IMR-90 (cell line): ENCODE data around the gene ZNF768. TPM values are rescaled to one million over a fixed set of nuclear protein-coding genes. Genes with fewer than 3 reads are reported as not detected.

Experiments
- ATAC-seq: fragments of 200-7000 bp; cut with Tn5 transposase; 2 replicates; pipeline ENCODE4 v1.9.1; 2020; ENCODE audit warnings: low read depth, mild to moderate bottlenecking, moderate library complexity
- BruUV-seq: library from RNA; stranded (reverse); fragments of 400-500 nt; replicated peaks from 2 replicates; lab custom pipeline; 2021; lab: Mats Ljungman, UMichigan
- CTCF ChIA-PET: fragments of 300-600 bp; formaldehyde crosslinking; extraction: SDS; loops from one replicate; lab custom pipeline; 2021; ENCODE audit warnings: antibody characterized with exemption; lab: Yijun Ruan, JAX
- POLR2A ChIA-PET: fragments of 300-600 bp; sonication (Branson Sonifier 250); formaldehyde crosslinking; loops from one replicate; lab custom pipeline; 2022; ENCODE audit warnings: antibody characterized with exemption; ENCODE audit not compliant: unreplicated experiment; lab: Charles Lee
- DNase-seq: peaks from one replicate; pipeline ENCODE4 v3.0.0; 2013
- H2AFZ ChIP-seq: replicated peaks from 2 replicates; pipeline ENCODE3; 2013; ENCODE audit warnings: low read length, mild to moderate bottlenecking; ENCODE audit not compliant: poor library complexity
- H2AK5ac ChIP-seq: 2 replicates; pipeline ENCODE4 v1.6.1; 2013; ENCODE audit warnings: low read depth, low read length, inconsistent platforms
- H2AK9ac ChIP-seq: replicated peaks from 2 replicates; pipeline ENCODE3; 2013; ENCODE audit warnings: mild to moderate bottlenecking, low read depth, low read length, moderate library complexity; ENCODE audit not compliant: poor library complexity
- H2BK120ac ChIP-seq: 2 replicates; pipeline ENCODE4 v1.6.1; 2013; ENCODE audit warnings: low read depth, low read length, inconsistent platforms
- H2BK15ac ChIP-seq: 3 replicates; pipeline ENCODE4 v1.6.1; 2013; ENCODE audit warnings: low read depth, low read length, inconsistent platforms
- H2BK20ac ChIP-seq: 2 replicates; pipeline ENCODE4 v1.6.1; 2013; ENCODE audit warnings: low read depth, mild to moderate bottlenecking, inconsistent platforms, low read length, moderate library complexity
- H2BK5ac ChIP-seq: 2 replicates; pipeline ENCODE4 v1.6.1; 2013; ENCODE audit warnings: mild to moderate bottlenecking, low read depth, low read length, inconsistent platforms; ENCODE audit not compliant: poor library complexity, severe bottlenecking
- H3K14ac ChIP-seq: replicated peaks from 2 replicates; pipeline ENCODE4 v1.6.1; 2013; ENCODE audit warnings: low read depth, low read length, inconsistent platforms
- H3K18ac ChIP-seq: 2 replicates; pipeline ENCODE4 v1.6.1; 2013; ENCODE audit warnings: low read depth, low read length, control low read depth
- H3K23ac ChIP-seq: 2 replicates; pipeline ENCODE4 v1.6.1; 2013; ENCODE audit warnings: low read depth, low read length, inconsistent platforms
- H3K27ac ChIP-seq: 2 replicates; pipeline ENCODE4 v1.5.1; 2013; ENCODE audit warnings: mild to moderate bottlenecking, control low read depth, low read length; ENCODE audit not compliant: insufficient read depth
- H3K27me3 ChIP-seq: 2 replicates; pipeline ENCODE4 v1.6.1; 2013; ENCODE audit warnings: low read length; ENCODE audit not compliant: control insufficient read depth, insufficient read depth
- H3K36me3 ChIP-seq: 2 replicates; pipeline ENCODE4 v1.6.1; 2013; ENCODE audit warnings: low read length, mixed read lengths; ENCODE audit not compliant: control insufficient read depth, insufficient read depth
- H3K4ac ChIP-seq: 2 replicates; pipeline ENCODE4 v1.6.1; 2013; ENCODE audit warnings: low read depth, low read length, inconsistent platforms
- H3K4me1 ChIP-seq: 2 replicates; pipeline ENCODE4 v1.6.1; 2013; ENCODE audit warnings: low read length, mixed read lengths; ENCODE audit not compliant: control insufficient read depth, insufficient read depth
- H3K4me2 ChIP-seq: 2 replicates; pipeline ENCODE4 v1.6.1; 2013; ENCODE audit warnings: low read depth, mild to moderate bottlenecking, control low read depth, low read length, moderate library complexity
- H3K4me3 ChIP-seq: 2 replicates; pipeline ENCODE4 v1.5.1; 2013; ENCODE audit warnings: low read depth, mild to moderate bottlenecking, control low read depth, low read length, moderate library complexity; ENCODE audit not compliant: insufficient read depth
- H3K56ac ChIP-seq: 2 replicates; pipeline ENCODE4 v1.6.1; 2013; ENCODE audit warnings: low read length, inconsistent platforms; ENCODE audit not compliant: insufficient read depth; ENCODE audit errors: extremely low read depth
- H3K79me1 ChIP-seq, 2 experiments: 2 replicates each; pipeline ENCODE4 v1.6.1; 2013; ENCODE audit warnings: low read length in 2 of 2, inconsistent platforms in 1 of 2, low read depth in 1 of 2
- H3K9ac ChIP-seq: 2 replicates; pipeline ENCODE4 v1.6.1; 2013; ENCODE audit warnings: low read depth, low read length, control low read depth
- H3K9me1 ChIP-seq: 2 replicates; pipeline ENCODE4 v1.6.1; 2013; ENCODE audit warnings: low read length, inconsistent platforms; ENCODE audit not compliant: insufficient read depth
- H3K9me3 ChIP-seq: 2 replicates; pipeline ENCODE4 v1.6.1; 2013; ENCODE audit warnings: low read length; ENCODE audit not compliant: control insufficient read depth, insufficient read depth
- H4K20me1 ChIP-seq: 2 replicates; pipeline ENCODE4 v1.6.1; 2013; ENCODE audit warnings: low read length, inconsistent platforms; ENCODE audit not compliant: insufficient read depth
- H4K5ac ChIP-seq: 2 replicates; pipeline ENCODE4 v1.6.1; 2013; ENCODE audit warnings: mild to moderate bottlenecking, low read depth, low read length, control low read depth
- H4K8ac ChIP-seq, 2 experiments: 2 replicates each; pipeline ENCODE4 v1.6.1; 2013; ENCODE audit warnings: low read depth in 2 of 2, low read length in 2 of 2, control low read depth in 1 of 2, inconsistent platforms in 1 of 2
- H4K91ac ChIP-seq: 2 replicates; pipeline ENCODE4 v1.6.1; 2013; ENCODE audit warnings: low read depth, low read length, inconsistent platforms; ENCODE audit not compliant: insufficient read depth
- CEBPB ChIP-seq: IDR thresholded peaks from 2 replicates; pipeline ENCODE4 v1.6.1; 2012; ENCODE audit warnings: low read depth, low read length, improper control_type of control experiment
- CHD1 ChIP-seq: IDR thresholded peaks from 2 replicates; pipeline ENCODE4 v1.6.1; 2012; ENCODE audit warnings: low read depth, low read length, improper control_type of control experiment
- ELK1 ChIP-seq: fragments of 150-350 bp; IDR thresholded peaks from 2 replicates; pipeline ENCODE4 v1.6.1; 2016; ENCODE audit warnings: low read depth, mild to moderate bottlenecking, low read length, moderate library complexity, borderline replicate concordance
- FOS ChIP-seq: fragments of 150-350 bp; IDR thresholded peaks from 2 replicates; pipeline ENCODE4 v1.6.1; 2016; ENCODE audit warnings: low read depth, low read length
- MAFK ChIP-seq: IDR thresholded peaks from 2 replicates; pipeline ENCODE4 v1.6.1; 2012; ENCODE audit warnings: low read depth, low read length, improper control_type of control experiment
- MXI1 ChIP-seq: IDR thresholded peaks from 2 replicates; pipeline ENCODE4 v1.6.1; 2012; ENCODE audit warnings: low read depth, mild to moderate bottlenecking, low read length, moderate library complexity, borderline replicate concordance
- NFE2L2 ChIP-seq: fragments of 150-350 bp; IDR thresholded peaks from 2 replicates; pipeline ENCODE4 v1.6.1; 2016; ENCODE audit warnings: low read depth, mild to moderate bottlenecking, low read length
- POLR2A ChIP-seq: IDR thresholded peaks from 2 replicates; pipeline ENCODE4 v1.6.1; 2012; ENCODE audit warnings: mild to moderate bottlenecking, low read depth, low read length
- RAD21 ChIP-seq: IDR thresholded peaks from 2 replicates; pipeline ENCODE4 v1.6.1; 2012; ENCODE audit warnings: low read length, improper control_type of control experiment
- RCOR1 ChIP-seq: IDR thresholded peaks from 2 replicates; pipeline ENCODE4 v1.6.1; 2012; ENCODE audit warnings: mild to moderate bottlenecking, low read length, improper control_type of control experiment; ENCODE audit not compliant: insufficient replicate concordance
- RFX5 ChIP-seq: IDR thresholded peaks from 2 replicates; pipeline ENCODE4 v1.8.0; 2012; ENCODE audit warnings: low read depth, mild to moderate bottlenecking, low read length, moderate library complexity
- SMC3 ChIP-seq: fragments of 150-350 bp; IDR thresholded peaks from 2 replicates; pipeline ENCODE4 v1.6.1; 2016; ENCODE audit warnings: low read depth, mild to moderate bottlenecking, antibody characterized with exemption, low read length, moderate library complexity
- USF2 ChIP-seq: fragments of 150-350 bp; IDR thresholded peaks from 2 replicates; pipeline ENCODE4 v1.6.1; 2017; ENCODE audit warnings: mild to moderate bottlenecking, antibody characterized with exemption, low read length, low read depth
- WGBS, 2 experiments: methylation state at CpG; one replicate each; pipeline versions ENCODE4 v1.1.5 to v1.1.7; 2013; ENCODE audit warnings: missing lambda C conversion rate in 2 of 2; ENCODE audit not compliant: insufficient read length in 1 of 2; ENCODE audit errors: extremely low coverage in 2 of 2; 5-methylcytosine and 5-hydroxymethylcytosine counted together
- dilution Hi-C: fragments of 300-500 bp; cut with HindIII; formaldehyde crosslinking; loops from one replicate; pipeline ENCODE4 v1.14.3; 2018; ENCODE audit warnings: low sequenced_read_pairs; ENCODE audit not compliant: unreplicated experiment
- in situ Hi-C: fragments of 300-500 bp; cut with MboI; formaldehyde crosslinking; loops from 3 replicates; pipeline ENCODE4 v1.14.3; 2019; ENCODE audit warnings: low sequenced_read_pairs, inconsistent platforms, mixed read lengths
- intact Hi-C: fragments of 100-400 bp; cut with micrococcal nuclease; formaldehyde crosslinking; loops from 2 replicates; pipeline ENCODE4 v1.10.0; 2022
- polyA plus RNA-seq, 3 experiments: library from polyadenylated mRNA; depleted of rRNA; stranded (reverse); fragments of >200 nt; gene quantifications; 2 replicates each; pipeline ENCODE4 v1.2.3, GENCODE V29; 2012; ENCODE audit warnings: low replicate concordance in 1 of 3
- total RNA-seq: library from RNA; depleted of rRNA; stranded (reverse); fragments of >200 nt; gene quantifications from 2 replicates; pipeline ENCODE4 v1.2.3, GENCODE V29; 2012

ZNF768 gene
- total and polyA plus RNA-seq, 2 of the 4 experiments (the other 2 are of a cell fraction) = 9.3 to 22.1 TPM

DNA sequence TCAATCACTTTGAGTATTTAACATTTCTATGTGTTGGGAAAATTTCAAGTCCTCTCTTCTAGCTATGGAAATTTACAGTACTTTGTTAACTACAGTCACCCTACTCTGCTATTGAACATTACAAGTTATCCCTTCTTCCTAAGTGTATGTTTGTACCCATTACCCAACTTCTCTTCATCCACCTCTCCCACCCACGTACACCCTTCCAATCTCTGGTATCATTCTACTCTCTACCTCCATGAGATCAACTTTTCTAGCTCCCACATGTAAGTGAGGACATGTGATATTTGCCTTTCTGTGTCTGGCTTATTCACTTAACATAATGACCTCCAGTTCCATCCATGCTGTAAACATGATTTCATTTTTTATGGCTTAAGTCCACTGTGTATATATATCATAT lies 48.3 kb upstream of the ZNF768 start:
- no peak for TF ChIP-seq POLR2A
- no peak for TF ChIP-seq MAFK
- TF ChIP-seq NFE2L2 = no peak
- no peak for TF ChIP-seq RAD21
- no peak for TF ChIP-seq FOS
- TF ChIP-seq ELK1 = no peak
- TF ChIP-seq MXI1 = no peak
- no peak for TF ChIP-seq RFX5
- no peak for TF ChIP-seq SMC3
- no peak for TF ChIP-seq RCOR1
- no peak for TF ChIP-seq USF2
- TF ChIP-seq CHD1 = no peak
- no peak for TF ChIP-seq CEBPB
- intact Hi-C loops (no loop called here), in situ Hi-C loops (loop anchor here (5.0 kb wide), 1 partner anchor 37 kb away; no protein-coding TSS in a partner anchor), dilution Hi-C loops (no loop called here)
- Histone ChIP-seq H2BK15ac (no peak overlapping the region), H2BK20ac (no peak overlapping the region), H2AFZ (no peak overlapping the region), H3K27me3 (no peaks in the 10 kb centered on the region), H3K27ac (no peak overlapping the region), H3K23ac (no peak overlapping the region), H3K18ac (no peak overlapping the region), H3K14ac (no peak overlapping the region), H2AK5ac (no peak overlapping the region), H3K4ac (no peak overlapping the region), H3K79me1 (peaks cover 5 to 33% of the 10 kb centered on the region in 2 experiments; a peak in 3 of 4 replicates), H3K4me1 (peaks cover 4% of the 10 kb centered on the region), H3K4me2 (no peak overlapping the region), H3K4me3 (no peak overlapping the region), H4K20me1 (no peaks in the 10 kb centered on the region), H3K9ac (no peak overlapping the region), H3K36me3 (peaks cover 4% of the 10 kb centered on the region), H3K9me3 (no peaks in the 10 kb centered on the region), H4K91ac (no peak overlapping the region), H3K56ac (no peak overlapping the region), H4K5ac (no peak overlapping the region), H2AK9ac (no peak overlapping the region), H2BK5ac (no peak overlapping the region), H3K9me1 (no peaks in the 10 kb centered on the region), H4K8ac (no peak overlapping the region), H2BK120ac (no peak overlapping the region)
- no TSS peak for BruUV-seq
- WGBS, 2 experiments = no CpG with 5 or more reads among the region's 1 CpG
- CTCF ChIA-PET = no interaction called here
- ATAC-seq (no peak), DNase-seq (no peak)
- POLR2A ChIA-PET = no interaction called here
